HCT116 (cell line): ENCODE data around the gene SOS1.

Source experiments
- EGR1 ChIP-seq: IDR thresholded peaks from 2 replicates; pipeline ENCODE4 v1.6.1; 2012; ENCODE audit warnings: low read depth
- ELF1 ChIP-seq: IDR thresholded peaks from 2 replicates; pipeline ENCODE4 v1.6.1; 2012; ENCODE audit warnings: low read depth, borderline replicate concordance
- EZH2 ChIP-seq: fragments of 200-600 bp; sonication (generic); IDR thresholded peaks from 2 replicates; pipeline ENCODE4 v1.6.1; 2017; ENCODE audit warnings: antibody characterized with exemption, mixed run types
- EZH2phosphoT487 ChIP-seq: fragments of 200-600 bp; IDR thresholded peaks from 2 replicates; pipeline ENCODE4 v1.6.1; 2018; ENCODE audit warnings: antibody characterized with exemption, borderline replicate concordance
- JUND ChIP-seq: IDR thresholded peaks from 2 replicates; pipeline ENCODE4 v1.6.1; 2012
- POLR2A ChIP-seq: IDR thresholded peaks from 2 replicates; pipeline ENCODE4 v1.7.0; 2011; ENCODE audit warnings: borderline replicate concordance; ENCODE audit not compliant: insufficient read depth, insufficient read length; ENCODE audit errors: extremely low read depth
- POLR2AphosphoS5 ChIP-seq: IDR thresholded peaks from 2 replicates; pipeline ENCODE4 v1.6.1; 2011; ENCODE audit warnings: mild to moderate bottlenecking, low read depth, low read length, moderate library complexity
- YY1 ChIP-seq: IDR thresholded peaks from 2 replicates; pipeline ENCODE4 v1.6.1; 2011; ENCODE audit warnings: low read length, low read depth, moderate library complexity, mild to moderate bottlenecking; ENCODE audit not compliant: insufficient replicate concordance; ENCODE audit errors: extremely low read depth
- ZFX ChIP-seq: fragments of 450-650 bp; IDR thresholded peaks from 2 replicates; pipeline ENCODE4 v1.6.1; 2017
- TF ChIP-seq, protein P1 (sequence below), 3 experiments: fragments of 200-600 bp in 1 of 3; sonication (generic) in 1 of 3; IDR thresholded peaks in 2 of 3; conservative IDR thresholded peaks in 1 of 3; 2 replicates each; pipeline ENCODE4 v1.5.1; 2012 to 2017; ENCODE audit warnings: low read depth in 2 of 3, low read length in 2 of 3, antibody characterized with exemption in 1 of 3, borderline replicate concordance in 1 of 3, control low read depth in 1 of 3, mild to moderate bottlenecking in 1 of 3, mixed read lengths in 1 of 3, mixed run types in 1 of 3, moderate library complexity in 1 of 3; ENCODE audit not compliant: insufficient read depth in 1 of 3
- TF ChIP-seq, protein P2 (sequence below): IDR thresholded peaks from 2 replicates; pipeline ENCODE4 v1.6.1; 2012; ENCODE audit warnings: low read depth

DNA sequence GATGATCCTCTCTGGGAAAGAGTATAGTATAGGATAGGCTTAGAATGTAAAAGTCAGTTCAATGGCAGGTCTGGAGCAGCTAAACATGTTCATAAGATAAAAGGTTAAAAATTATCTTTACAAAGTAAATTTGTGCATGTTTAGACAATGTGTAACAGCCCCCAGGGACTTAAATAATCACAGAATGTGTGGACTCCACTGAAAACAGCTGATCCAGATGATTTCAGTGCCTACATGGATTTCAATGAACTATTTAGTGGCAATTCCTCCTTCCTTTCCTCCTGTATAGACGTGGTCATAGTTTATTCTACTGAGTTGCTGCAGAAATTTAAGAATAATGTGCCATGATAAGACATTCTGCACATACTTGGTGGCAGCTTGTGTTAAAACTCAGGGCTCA, 188.3 kb downstream of the SOS1 start:
- TF ChIP-seq EZH2phosphoT487 (no peak), POLR2A (no peak), JUND (no peak), ZFX (no peak), EZH2 (no peak), POLR2AphosphoS5 (no peak), YY1 (no peak), EGR1 (no peak), ELF1 (no peak)
- TF ChIP-seq, protein P1, sequence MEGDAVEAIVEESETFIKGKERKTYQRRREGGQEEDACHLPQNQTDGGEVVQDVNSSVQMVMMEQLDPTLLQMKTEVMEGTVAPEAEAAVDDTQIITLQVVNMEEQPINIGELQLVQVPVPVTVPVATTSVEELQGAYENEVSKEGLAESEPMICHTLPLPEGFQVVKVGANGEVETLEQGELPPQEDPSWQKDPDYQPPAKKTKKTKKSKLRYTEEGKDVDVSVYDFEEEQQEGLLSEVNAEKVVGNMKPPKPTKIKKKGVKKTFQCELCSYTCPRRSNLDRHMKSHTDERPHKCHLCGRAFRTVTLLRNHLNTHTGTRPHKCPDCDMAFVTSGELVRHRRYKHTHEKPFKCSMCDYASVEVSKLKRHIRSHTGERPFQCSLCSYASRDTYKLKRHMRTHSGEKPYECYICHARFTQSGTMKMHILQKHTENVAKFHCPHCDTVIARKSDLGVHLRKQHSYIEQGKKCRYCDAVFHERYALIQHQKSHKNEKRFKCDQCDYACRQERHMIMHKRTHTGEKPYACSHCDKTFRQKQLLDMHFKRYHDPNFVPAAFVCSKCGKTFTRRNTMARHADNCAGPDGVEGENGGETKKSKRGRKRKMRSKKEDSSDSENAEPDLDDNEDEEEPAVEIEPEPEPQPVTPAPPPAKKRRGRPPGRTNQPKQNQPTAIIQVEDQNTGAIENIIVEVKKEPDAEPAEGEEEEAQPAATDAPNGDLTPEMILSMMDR (IDR thresholded peaks at IDR 0.05 in 2 of 3, conservative IDR thresholded peaks at IDR 0.05 in 1 of 3; ENCODE audit: borderline replicate concordance in 1 of 3, insufficient read depth in 1 of 3, low read depth in 2 of 3, low read length in 2 of 3) = no peak
- TF ChIP-seq, protein P2, sequence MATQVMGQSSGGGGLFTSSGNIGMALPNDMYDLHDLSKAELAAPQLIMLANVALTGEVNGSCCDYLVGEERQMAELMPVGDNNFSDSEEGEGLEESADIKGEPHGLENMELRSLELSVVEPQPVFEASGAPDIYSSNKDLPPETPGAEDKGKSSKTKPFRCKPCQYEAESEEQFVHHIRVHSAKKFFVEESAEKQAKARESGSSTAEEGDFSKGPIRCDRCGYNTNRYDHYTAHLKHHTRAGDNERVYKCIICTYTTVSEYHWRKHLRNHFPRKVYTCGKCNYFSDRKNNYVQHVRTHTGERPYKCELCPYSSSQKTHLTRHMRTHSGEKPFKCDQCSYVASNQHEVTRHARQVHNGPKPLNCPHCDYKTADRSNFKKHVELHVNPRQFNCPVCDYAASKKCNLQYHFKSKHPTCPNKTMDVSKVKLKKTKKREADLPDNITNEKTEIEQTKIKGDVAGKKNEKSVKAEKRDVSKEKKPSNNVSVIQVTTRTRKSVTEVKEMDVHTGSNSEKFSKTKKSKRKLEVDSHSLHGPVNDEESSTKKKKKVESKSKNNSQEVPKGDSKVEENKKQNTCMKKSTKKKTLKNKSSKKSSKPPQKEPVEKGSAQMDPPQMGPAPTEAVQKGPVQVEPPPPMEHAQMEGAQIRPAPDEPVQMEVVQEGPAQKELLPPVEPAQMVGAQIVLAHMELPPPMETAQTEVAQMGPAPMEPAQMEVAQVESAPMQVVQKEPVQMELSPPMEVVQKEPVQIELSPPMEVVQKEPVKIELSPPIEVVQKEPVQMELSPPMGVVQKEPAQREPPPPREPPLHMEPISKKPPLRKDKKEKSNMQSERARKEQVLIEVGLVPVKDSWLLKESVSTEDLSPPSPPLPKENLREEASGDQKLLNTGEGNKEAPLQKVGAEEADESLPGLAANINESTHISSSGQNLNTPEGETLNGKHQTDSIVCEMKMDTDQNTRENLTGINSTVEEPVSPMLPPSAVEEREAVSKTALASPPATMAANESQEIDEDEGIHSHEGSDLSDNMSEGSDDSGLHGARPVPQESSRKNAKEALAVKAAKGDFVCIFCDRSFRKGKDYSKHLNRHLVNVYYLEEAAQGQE = no peak
